ENCODE measurements around the gene PARD3.

DNA sequence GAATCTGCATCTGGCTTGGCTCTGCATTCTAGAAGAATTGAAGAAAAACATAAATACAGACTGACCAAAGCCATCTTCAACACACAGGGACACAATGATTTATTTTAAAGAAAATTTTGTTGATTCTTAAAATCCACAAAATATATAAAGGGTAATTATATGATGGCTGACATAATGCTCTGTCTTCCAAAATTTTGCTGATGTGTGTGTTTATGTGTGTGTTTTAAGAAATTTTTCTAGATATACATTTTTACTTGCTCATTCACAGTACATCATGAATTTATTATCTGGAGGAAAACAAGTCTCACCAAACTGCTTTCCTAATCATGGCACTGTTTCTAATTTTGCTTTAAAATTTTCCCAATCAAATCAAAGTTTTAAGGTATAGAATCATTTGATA is 442.6 kb downstream of the PARD3 start:
- TF ChIP-seq, protein P1, sequence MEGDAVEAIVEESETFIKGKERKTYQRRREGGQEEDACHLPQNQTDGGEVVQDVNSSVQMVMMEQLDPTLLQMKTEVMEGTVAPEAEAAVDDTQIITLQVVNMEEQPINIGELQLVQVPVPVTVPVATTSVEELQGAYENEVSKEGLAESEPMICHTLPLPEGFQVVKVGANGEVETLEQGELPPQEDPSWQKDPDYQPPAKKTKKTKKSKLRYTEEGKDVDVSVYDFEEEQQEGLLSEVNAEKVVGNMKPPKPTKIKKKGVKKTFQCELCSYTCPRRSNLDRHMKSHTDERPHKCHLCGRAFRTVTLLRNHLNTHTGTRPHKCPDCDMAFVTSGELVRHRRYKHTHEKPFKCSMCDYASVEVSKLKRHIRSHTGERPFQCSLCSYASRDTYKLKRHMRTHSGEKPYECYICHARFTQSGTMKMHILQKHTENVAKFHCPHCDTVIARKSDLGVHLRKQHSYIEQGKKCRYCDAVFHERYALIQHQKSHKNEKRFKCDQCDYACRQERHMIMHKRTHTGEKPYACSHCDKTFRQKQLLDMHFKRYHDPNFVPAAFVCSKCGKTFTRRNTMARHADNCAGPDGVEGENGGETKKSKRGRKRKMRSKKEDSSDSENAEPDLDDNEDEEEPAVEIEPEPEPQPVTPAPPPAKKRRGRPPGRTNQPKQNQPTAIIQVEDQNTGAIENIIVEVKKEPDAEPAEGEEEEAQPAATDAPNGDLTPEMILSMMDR (conservative IDR thresholded peaks at IDR 0.05 in 1 of 2, IDR thresholded peaks at IDR 0.05 in 1 of 2; ENCODE audit: low read depth in 1 of 2, low read length in 2 of 2), result no peak
- no peak for TF ChIP-seq EZH2 (IDR thresholded peaks at IDR 0.05; ENCODE audit: low read length, missing control alignments)

Measured in fibroblast of lung (primary cell).